CD4-positive, alpha-beta T cell treated with Interleukin-4 for 4 hours (primary cell): ENCODE results near the gene XKR7.

Experiments
- DNase-seq: peaks from one replicate; pipeline ENCODE4 v3.0.0-alpha.2; 2020

The XKR7 gene

DNA sequence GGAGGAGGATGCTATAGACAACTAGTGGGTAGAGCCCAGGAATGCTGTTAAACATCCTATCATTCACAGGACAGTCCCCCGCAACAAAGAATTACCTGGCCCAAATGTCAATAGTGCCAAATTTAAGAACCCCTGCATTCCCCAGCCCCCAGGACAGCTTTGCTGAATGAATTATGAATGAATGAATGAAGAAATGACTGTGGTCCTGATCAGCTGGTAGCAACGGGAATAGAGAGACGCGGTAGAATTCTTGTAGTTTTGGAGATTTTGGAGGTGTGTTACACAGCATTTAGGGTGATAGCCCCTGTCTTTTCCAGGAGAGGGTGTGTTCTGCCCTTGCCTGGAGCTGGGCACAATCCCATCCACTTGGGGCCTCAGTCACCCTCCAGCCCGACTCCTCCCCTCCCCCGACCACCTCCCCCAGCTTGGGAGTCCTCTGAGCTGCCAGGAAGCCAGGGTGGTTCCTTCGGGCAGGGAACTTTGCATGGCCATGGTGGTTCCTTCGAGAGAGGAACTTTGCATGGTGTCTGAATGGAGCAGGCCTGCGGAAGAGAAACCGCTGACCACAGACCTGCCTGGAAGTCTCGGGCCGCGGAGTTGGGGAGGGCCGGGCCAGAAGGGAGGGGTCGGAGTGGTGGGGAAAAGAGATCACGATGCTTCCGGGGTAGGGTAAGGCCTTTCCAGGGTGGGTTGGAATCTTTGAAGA is 83.1 kb downstream of the XKR7 start:
- peak; percentile 13 for DNase-seq

DNA sequence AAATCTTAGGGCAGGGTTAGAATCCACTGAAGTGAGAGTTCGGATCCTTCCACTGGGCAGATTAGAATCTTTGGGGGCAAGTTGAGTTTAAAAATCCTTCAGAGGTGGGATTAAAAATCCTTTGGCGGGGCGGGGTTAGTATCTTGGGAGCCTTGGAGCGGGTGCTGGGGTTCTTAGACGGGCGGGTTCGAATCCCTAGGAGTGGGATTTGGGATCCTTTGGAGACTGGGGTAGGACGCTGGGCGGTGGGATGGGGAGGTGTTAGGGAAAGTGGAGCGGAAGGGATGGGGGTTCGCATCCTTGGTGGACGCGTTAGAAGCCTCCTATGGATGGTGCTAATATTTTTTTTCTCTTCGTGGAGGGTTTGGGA is 83.8 kb downstream of the XKR7 start:
- no peak for DNase-seq

DNA sequence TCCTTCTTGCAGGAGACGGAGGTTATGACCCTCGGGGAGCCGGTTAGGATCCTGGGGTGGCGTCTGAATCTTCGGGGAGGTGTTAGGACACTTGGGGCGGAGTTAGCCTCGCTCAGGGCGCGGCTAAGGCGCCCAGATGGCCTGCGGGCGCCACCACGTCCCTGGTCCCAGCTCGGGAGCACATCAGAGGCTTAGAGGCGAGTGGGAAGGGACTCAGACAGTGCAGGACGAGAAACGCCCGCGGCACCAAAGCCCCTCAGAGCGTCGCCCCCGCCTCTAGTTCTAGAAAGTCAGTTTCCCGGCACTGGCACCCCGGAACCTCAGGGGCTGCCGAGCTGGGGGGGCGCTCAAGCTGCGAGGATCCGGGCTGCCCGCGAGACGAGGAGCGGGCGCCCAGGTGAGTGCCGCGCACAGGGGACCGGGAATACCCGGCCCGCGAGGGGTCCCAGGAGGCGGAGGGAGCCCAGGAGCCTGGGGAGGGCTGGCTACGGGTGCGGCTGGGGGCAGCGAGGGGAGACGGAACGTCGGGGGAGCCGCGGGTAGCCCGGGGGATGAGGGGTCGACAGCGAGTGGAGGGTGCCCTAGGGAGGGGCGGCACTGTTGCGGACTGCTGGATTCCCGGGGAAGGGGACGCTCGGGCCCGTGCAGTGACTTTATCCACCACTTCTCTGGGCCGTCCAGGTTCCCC is 84.3 kb downstream of the XKR7 start, which contains the start of gene HCK:
HCK (plus strand) TSS at position 153 of the 688 bp plus-strand sequence.
- DNase-seq: no peak

DNA sequence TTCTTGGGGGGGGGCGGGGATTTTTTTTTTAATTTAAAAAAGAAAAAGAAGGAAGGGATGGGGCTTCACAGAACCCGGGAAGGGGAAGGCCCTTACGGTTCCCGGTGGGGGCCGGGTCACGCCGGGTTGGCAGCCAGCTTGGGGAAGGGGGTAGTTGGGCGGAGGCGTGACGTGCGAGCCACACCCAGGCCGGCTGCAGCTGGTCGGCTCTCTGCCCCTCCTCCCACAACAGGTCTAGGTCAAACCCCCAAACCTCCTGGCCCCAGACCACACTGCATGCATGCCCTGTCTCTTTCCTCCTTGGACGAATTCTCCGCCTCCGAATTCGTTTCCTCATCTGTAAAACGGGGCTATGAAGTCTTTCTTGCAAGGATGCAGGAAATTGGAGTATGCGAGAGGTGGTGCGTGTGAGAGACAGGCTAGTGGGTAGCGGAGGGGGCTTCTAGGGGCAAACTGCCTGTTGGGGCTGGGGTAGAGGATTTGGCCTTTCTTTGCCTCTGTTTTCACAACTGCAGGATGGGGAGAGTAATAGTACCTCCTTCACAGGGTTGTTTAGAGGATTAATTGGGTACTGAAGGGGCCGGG is 84.9 kb downstream of the XKR7 start:
- peak; percentile 29 for DNase-seq
